ENCODE data around the gene EMX1.

GRCh38 chr2:72921088-72921851, 4.0 kb downstream of the EMX1 start:
- TF ChIP-seq, protein P1, sequence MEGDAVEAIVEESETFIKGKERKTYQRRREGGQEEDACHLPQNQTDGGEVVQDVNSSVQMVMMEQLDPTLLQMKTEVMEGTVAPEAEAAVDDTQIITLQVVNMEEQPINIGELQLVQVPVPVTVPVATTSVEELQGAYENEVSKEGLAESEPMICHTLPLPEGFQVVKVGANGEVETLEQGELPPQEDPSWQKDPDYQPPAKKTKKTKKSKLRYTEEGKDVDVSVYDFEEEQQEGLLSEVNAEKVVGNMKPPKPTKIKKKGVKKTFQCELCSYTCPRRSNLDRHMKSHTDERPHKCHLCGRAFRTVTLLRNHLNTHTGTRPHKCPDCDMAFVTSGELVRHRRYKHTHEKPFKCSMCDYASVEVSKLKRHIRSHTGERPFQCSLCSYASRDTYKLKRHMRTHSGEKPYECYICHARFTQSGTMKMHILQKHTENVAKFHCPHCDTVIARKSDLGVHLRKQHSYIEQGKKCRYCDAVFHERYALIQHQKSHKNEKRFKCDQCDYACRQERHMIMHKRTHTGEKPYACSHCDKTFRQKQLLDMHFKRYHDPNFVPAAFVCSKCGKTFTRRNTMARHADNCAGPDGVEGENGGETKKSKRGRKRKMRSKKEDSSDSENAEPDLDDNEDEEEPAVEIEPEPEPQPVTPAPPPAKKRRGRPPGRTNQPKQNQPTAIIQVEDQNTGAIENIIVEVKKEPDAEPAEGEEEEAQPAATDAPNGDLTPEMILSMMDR (conservative IDR thresholded peaks at IDR 0.05; ENCODE audit: low read length), result no peak
- TF ChIP-seq EZH2phosphoT487 (IDR thresholded peaks at IDR 0.05; ENCODE audit: borderline replicate concordance, low read depth, low read length), result no peak
